NCI-H146 (cell line): ENCODE results near the gene CYP1A1.
"Not testable (repeated sequence)": the region's sequence is repeated elsewhere in the genome, so short reads cannot be mapped to it uniquely, and the experiment has no call there.

Source experiments
- DNase-seq: peaks from one replicate; lab custom pipeline; 2025; lab: John Stamatoyannopoulos, UW

CYP1A1 gene

DNA sequence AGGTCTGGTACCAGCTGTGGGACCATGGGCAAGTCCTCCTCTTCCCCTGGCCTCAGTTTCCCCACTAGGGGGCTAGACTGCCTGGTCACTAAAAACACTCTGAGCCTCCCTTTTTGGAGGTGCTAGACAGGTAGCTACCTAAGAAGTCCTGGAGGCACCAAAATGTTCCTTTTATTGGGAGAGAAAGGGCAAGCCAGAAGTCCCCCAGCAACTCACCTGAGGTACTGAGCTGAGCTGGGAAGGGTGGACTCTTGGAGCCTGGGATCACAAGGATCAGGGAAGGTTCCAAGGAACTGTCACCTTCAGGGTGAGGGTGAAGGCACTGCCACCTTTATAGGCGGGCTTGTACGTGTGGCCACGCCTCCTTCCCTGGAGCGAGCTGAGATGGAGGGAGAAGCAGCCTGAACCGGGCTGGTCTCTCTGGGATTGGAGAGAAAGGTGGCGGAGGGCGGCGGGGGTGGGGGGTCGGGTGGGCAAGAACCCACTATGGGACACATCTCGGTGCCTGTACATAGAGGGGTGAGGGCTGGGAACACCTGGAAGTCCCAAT lies at the start of gene CYP1A1:
Gene CYP1A1 (minus strand): TSS at position 304 of the 550 bp plus-strand sequence. CDS start 2,431 bp downstream, outside the sequence.
- peak; percentile 45 for DNase-seq

- peak; percentile 67 for DNase-seq
These were observed 48.5 kb upstream of the CYP1A1 start for GRCh38 chr15:74773731-74774252.

DNA sequence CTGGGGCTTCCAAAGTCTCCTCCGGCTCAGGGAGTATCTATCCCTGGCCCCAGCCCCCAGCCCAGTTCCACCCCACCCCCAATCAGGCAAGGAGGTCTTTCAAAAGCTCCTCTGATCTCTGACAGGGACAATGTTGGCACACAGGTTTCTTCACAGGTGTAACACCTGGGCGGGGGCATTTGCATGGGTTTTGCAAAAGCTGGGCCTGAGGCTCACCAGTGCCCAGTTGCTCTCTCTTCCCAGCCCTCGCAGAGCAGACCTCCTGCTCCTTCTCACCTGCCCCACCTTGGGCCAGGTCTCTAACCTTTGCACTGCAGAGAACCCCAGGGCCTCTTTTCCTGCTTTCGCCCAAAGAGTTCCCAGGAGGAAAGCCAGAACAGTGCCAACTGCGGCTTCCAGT lies 48.0 kb upstream of the CYP1A1 start:
- DNase-seq, result no peak

DNA sequence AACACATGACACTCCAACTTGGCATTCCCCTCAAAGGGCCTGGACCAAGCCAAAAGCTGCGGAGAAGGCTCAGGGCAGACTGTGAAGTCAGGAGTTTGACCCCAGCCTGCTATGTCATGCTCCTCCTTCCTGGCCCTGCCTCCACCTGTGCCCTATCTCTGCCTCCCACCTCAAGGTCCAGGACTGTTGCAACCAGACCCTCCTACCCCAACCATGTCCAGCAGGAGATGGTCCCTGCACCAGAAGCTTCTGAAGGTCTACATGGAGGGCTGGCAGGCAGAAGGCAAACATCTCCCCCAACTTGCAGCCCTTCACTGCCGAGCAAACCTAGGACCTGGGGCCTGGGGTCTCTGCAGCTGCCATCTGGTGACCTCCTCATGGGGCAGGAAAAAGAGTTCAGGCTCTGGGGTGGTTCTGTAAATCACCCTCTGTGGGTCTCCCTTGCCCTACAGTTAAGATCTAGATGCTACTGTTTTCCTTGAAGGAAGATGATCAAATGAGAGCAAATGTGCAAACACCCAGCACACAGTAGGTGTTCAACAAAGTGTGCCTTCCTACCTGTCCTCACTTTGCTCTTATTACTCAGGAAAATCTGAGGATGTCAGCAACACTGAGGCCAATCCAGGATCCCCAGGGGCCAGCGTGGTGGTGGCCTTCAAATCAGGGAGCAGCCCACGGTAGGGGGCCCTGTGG lies 45.0 kb upstream of the CYP1A1 start:
- no peak for DNase-seq

- DNase-seq, result no peak
These were observed 44.2 kb upstream of the CYP1A1 start for GRCh38 chr15:74769463-74770025.

DNA sequence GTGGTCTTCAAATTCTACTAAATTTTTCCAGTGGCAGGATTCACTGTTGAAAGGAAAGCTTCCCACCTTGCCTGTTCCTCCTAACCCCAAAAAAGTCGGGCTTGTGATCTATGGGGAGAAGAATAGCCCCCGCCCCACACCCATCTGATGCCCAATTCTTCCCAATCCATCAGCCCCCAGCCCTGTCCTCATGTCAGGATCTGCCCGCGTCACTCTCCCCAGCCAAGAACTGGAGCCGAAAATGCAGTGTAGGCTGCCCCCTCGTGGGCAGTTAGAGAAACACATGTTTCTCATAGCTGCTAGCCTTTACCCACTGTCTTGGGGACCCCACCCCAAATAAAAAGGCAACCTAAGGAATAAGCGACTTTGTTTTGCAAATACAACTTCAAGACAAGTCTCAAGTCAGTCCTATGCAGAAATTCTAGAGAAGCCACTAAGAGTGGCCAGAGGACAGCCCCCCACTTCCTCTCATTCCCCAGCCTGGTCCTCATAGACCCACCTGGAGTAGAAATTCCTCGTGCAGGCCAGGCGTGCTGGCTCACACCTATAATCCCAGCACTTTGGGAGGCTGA lies 43.5 kb upstream of the CYP1A1 start:
- DNase-seq, result peak; percentile 51

DNA sequence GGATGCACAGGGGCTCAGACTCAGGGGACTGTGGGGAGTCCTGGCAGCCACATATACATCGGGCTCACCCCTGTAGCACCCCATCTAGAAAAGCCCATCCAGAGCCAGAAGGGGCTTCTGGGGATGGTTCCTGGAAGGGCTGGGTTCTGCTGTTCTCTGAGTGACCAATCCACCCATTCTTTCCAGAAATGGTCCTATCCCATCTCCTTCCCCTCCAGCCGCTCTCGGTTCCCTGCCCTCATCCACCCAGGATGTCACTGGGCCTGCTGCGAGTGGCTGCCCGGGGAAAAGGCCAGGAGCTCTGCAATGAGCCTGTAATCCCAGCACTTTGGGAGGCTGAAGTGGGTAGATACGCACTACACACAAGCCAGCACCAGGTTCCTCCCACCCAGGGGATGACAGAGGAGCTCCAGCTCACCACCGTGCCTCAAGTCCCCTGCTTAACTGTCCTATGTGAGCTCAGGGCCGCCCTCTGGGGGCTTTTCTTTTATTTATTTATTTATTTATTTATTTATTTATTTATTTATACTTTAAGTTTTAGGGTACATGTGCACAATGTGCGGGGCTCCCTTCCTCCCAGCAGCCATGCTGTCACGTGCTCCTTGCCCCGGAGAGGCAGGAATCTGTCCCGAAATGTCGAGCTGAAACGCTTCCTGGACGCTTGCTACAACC lies 42.9 kb upstream of the CYP1A1 start:
- no peak for DNase-seq

DNA sequence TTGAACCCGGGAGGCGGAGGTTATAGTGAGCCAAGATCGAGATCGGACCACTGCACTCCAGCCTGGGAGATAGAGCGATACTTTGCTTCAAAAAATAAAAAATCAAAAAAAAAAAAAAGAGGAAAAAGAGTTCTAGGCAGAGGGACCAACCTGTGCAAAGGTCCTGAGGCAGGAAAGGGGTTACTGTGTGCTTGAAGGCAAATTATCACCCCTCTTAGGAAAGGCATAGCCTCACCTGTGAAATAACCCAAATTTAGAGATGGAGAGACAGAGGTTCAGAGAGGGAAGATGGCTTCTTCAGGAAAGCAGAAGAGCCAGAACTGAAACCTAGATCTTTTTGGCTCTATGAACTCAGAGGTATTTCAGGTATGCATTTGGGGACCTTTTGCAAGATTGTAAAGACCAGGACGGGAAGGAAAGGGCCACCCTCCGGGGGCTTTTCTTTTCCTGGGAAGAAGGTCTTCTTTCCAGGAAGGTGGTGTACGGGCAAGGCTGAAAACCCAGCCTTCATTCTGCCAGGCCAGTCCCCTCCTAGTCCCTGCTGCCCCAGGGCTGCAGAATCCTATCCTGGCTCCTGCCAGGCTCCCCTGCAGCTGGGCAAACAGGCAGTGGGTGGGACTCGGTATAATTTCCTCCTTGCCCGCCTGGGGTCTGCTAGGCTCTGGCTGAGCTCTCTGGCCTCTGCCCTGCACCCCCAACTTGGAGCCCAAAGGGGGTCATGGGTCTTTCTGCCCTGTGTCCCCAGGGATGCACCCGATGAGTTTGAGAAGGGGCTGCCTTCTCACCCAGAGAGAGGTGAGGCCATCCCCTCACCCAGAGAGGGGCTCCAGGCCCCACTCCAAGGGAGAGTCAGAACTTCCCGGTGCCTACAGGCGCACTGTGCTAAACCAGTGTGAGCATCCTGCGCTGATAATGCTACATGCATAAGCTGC lies 42.1 kb upstream of the CYP1A1 start:
- peak; percentile 20 for DNase-seq

DNA sequence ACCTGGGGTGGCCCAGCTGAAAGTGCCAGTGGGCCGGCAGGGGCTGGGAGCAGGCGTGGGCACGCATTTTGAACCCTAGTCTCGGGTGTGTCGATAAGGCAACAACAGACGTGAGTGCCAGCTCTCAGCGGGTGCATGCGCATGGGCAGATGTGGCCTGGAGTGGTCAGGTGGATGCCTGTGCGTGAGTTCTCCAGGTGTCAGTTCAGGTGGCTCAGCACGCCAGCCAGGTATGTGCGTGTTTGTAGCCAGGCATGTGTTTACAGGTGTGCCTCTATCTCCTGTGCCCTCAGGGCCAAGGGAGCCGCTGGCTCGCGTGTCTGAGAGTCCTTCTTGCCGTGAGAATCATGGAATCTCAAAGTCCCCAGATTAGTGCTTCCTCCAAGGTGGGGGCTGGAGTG lies 38.1 kb upstream of the CYP1A1 start:
- DNase-seq, result peak; percentile 45

GRCh38 chr15:74762791-74763150 lies 37.4 kb upstream of the CYP1A1 start:
- no peak for DNase-seq

DNA sequence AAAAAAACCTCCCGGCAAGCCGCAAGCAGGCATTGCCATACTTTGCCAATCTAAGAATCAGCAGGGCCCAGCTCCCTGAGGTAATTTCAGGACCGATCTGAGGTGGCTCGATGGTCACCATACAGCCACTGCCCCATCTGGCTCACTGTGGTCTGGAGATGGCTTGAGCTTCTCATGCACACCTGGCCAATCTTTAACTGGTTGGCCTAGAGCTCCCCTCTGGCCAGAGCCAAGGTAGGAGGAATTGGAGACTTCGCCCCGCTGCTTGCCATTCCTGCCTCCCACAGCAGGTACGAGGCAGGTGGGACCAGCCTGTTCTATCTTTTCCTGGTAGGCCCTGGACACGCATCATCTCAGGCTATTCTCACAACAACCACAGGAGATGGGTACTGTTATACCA lies 33.4 kb upstream of the CYP1A1 start:
- no peak for DNase-seq

DNA sequence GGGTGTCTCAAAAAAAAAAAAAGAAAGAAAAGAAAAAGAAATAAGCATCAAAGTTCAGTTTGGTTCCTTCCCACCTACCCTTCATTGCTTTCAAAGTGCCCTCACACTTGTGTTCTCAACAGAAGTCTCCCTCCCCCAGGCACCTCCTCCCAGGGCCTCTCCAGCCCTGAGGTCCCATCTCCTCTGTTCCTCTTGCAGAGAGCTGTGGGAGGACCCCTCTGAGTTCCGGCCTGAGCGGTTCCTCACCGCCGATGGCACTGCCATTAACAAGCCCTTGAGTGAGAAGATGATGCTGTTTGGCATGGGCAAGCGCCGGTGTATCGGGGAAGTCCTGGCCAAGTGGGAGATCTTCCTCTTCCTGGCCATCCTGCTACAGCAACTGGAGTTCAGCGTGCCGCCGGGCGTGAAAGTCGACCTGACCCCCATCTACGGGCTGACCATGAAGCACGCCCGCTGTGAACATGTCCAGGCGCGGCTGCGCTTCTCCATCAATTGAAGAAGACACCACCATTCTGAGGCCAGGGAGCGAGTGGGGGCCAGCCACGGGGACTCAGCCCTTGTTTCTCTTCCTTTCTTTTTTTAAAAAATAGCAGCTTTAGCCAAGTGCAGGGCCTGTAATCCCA lies 29.4 kb upstream of the CYP1A1 start:
- DNase-seq, result no peak

DNA sequence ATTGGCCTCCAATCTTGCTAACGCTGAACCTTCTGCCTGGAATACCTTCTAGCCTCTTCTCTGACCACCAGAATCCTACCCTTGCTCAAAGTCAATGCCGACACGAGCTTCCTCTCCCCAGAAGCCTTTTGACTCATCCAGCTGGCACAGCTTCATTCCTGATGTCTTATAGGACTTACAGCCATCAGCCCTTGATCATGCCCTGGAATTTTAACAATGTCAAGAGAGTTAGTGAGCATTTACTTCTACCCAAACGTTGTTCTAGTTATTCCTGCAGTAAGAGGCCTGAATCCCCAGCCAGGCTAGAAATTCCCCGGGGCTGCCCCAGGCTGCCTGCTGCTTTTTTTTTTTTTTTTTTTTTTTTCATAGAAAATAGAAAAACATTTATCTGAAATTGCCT lies 27.2 kb upstream of the CYP1A1 start:
- no peak for DNase-seq

DNA sequence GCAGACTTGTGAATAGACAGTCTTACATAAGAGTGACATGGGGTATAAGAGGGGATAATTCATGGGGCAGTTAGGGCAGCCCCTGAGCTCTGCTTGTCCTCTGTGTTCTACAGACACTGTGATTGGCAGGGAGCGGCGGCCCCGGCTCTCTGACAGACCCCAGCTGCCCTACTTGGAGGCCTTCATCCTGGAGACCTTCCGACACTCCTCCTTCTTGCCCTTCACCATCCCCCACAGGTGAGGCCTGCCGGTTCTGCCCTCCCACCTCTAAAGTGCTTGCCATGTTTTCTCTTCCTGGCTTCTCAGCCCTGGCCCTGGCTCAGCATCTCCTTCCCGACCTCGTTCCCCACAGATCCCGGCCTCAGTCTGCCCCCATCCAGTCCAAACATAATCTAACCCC lies 26.7 kb upstream of the CYP1A1 start:
- no peak for DNase-seq

- DNase-seq, result no peak
These were observed 25.4 kb upstream of the CYP1A1 start for GRCh38 chr15:74750751-74751150.

DNA sequence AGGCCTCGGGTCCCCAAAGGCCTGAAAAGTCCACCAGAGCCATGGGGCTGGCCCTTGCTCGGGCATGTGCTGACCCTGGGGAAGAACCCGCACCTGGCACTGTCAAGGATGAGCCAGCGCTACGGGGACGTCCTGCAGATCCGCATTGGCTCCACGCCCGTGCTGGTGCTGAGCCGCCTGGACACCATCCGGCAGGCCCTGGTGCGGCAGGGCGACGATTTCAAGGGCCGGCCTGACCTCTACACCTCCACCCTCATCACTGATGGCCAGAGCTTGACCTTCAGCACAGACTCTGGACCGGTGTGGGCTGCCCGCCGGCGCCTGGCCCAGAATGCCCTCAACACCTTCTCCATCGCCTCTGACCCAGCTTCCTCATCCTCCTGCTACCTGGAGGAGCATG lies 24.5 kb upstream of the CYP1A1 start:
- no peak for DNase-seq

DNA sequence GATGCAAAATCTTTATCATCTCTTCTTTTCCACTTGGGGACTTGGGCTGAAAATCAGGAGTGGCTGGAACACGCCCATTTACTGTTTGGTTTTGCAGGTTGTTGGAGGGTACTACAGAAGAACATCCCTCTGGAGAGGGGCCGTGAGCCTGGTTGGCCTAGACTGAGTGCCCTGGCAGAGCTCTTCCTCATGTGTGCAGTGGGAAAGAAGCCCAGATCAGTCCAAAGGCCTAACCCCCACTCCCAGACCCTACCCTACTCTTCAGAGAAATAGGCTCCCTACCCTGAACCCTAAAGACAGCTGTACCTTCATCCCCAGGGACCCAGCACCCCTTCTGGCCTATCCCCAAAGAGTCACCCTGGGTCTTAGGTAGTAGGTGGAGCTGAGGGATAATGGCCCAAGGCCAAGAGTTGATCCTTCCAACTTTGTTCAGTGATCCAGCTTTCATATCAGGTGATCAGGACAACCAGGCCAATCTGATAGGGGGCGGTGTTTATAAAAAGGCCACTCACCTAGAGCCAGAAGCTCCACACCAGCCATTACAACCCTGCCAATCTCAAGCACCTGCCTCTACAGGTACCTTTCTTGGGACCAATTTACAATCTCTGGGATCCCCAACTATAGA lies 23.1 kb upstream of the CYP1A1 start, which contains the start of gene CYP1A2:
Gene CYP1A2 (plus strand): TSS at position 524 of the 625 bp plus-strand sequence. CDS start 894 bp downstream, outside the sequence.
- no peak for DNase-seq

- DNase-seq, result no peak
These were observed 21.1 kb upstream of the CYP1A1 start for GRCh38 chr15:74746389-74746788.

- no peak for DNase-seq
These were observed 17.1 kb upstream of the CYP1A1 start for GRCh38 chr15:74742422-74742821.

DNA sequence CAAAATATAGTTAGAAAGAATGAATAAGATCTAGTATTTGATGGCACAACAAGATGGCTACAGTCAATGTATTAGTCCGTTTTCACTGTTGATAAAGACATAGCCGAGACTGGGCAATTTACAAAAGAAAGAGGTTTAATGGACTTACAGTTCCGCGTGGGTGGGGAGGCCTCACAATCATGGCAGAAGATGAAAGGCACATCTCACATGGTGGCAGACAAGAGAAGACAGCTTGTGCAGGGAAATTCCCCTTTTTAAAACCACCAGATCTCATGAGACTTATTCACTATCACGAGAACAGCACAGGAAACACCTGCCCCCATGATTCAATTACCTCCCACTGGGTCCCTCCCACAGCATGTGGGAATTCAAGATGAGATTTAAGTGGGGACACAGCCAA lies 12.9 kb upstream of the CYP1A1 start:
- DNase-seq, result not testable (repeated sequence)
